Bronchial epithelial cell (primary cell): ENCODE measurements around the gene PTPRN2. TPM values are rescaled to one million over a fixed set of nuclear protein-coding genes. Genes with fewer than 3 reads are reported as not detected.
"Not testable (repeated sequence)": the region's sequence is repeated elsewhere in the genome, so short reads cannot be mapped to it uniquely, and the experiment has no call there.

ENCODE experiments used
- DNase-seq: peaks from one replicate; pipeline ENCODE4 v3.0.0-alpha.2; 2010; ENCODE audit warnings: low read depth
- FAIRE-seq: peaks from 2 replicates; lab custom pipeline; 2011; peaks lifted over from hg19 to GRCh38; lab: Jason Lieb, UNC
- H3K27me3 ChIP-seq: 2 replicates; pipeline ENCODE4 v1.5.1; 2011; ENCODE audit warnings: low read length; ENCODE audit not compliant: control insufficient read depth, insufficient read depth
- H3K36me3 ChIP-seq: 2 replicates; pipeline ENCODE4 v1.5.1; 2011; ENCODE audit warnings: low read length; ENCODE audit not compliant: control insufficient read depth, insufficient read depth
- H3K4me3 ChIP-seq: 2 replicates; pipeline ENCODE4 v1.5.1; 2011; ENCODE audit warnings: mild to moderate bottlenecking, low read depth, low read length, control low read depth
- total RNA-seq: library from RNA; depleted of rRNA; stranded (reverse); fragments of >200 nt; gene quantifications from 2 replicates; pipeline ENCODE4 v1.2.1, GENCODE V29; 2014
- TF ChIP-seq, protein P1 (sequence below): IDR thresholded peaks from 2 replicates; pipeline ENCODE4 v1.5.1; 2011; ENCODE audit warnings: mild to moderate bottlenecking, moderate library complexity, low read length, control low read depth, inconsistent platforms; ENCODE audit not compliant: insufficient read depth, severe bottlenecking

Gene PTPRN2
- total RNA-seq, 1 donor from 2014 or later = 1.1 TPM

DNA sequence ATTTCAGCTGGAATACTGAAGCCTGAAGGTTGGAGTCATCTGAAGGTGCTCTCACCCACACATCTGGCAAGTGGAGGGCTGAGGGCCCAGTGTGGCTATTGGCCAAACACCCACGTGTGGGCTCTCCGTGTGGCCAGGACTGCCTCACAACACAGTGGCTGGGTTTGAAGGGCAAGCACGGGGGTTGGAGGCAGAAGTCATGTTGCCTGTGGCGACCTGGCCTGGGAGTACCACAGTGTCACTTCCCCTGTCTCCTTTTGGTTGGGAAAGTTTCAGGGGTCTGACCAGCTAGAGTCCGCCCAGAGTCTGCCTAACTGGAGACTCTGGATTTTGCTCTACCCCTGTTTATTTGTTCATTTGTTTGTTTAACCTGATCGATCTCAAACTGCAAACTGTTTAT, 1081.4 kb downstream of the PTPRN2 start:
- Histone ChIP-seq H3K4me3 (no peak overlapping the region), H3K36me3 (no peaks in the 10 kb centered on the region), H3K27me3 (no peaks in the 10 kb centered on the region)
- TF ChIP-seq, protein P1, sequence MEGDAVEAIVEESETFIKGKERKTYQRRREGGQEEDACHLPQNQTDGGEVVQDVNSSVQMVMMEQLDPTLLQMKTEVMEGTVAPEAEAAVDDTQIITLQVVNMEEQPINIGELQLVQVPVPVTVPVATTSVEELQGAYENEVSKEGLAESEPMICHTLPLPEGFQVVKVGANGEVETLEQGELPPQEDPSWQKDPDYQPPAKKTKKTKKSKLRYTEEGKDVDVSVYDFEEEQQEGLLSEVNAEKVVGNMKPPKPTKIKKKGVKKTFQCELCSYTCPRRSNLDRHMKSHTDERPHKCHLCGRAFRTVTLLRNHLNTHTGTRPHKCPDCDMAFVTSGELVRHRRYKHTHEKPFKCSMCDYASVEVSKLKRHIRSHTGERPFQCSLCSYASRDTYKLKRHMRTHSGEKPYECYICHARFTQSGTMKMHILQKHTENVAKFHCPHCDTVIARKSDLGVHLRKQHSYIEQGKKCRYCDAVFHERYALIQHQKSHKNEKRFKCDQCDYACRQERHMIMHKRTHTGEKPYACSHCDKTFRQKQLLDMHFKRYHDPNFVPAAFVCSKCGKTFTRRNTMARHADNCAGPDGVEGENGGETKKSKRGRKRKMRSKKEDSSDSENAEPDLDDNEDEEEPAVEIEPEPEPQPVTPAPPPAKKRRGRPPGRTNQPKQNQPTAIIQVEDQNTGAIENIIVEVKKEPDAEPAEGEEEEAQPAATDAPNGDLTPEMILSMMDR = no peak
- no peak for DNase-seq
- FAIRE-seq = no peak

- TF ChIP-seq, protein P1 = no peak
- H3K36me3 ChIP-seq = no peaks in the 10 kb centered on the region
- no peak for FAIRE-seq
- no peak overlapping the region for H3K4me3 ChIP-seq
- DNase-seq = no peak
- H3K27me3 ChIP-seq = no peaks in the 10 kb centered on the region
Observed at GRCh38 chr7:157505646-157506045, 1082.0 kb downstream of the PTPRN2 start.

DNA sequence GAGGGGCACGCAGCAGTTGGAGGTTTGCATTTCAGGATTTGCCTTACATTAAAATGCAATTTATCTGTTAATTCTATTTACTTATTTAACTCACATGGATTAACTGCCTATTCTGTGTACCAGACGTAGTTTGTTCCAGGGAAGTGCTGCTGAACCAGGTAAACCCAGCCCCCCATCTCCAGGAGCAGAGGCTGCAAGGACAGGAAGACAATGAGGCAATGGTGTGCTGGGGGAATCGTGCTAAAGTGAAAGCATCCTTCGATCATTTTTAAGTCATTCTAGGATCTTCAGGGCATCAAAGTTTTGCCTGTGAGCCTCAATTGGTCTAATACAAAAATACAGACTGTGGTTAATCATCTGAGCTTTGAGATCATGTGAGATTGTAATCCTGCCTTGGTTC, 1084.4 kb downstream of the PTPRN2 start:
- TF ChIP-seq, protein P1 = no peak
- DNase-seq (no peak), FAIRE-seq (no peak)
- H3K27me3 ChIP-seq = no peaks in the 10 kb centered on the region
- H3K36me3 ChIP-seq = no peaks in the 10 kb centered on the region
- H3K4me3 ChIP-seq = no peak overlapping the region

- DNase-seq = no peak
- TF ChIP-seq, protein P1 = no peak
- Histone ChIP-seq H3K4me3 (no peak overlapping the region), H3K36me3 (no peaks in the 10 kb centered on the region), H3K27me3 (no peaks in the 10 kb centered on the region)
- no peak for FAIRE-seq
Observed at GRCh38 chr7:157502701-157503111, 1084.9 kb downstream of the PTPRN2 start.

GRCh38 chr7:157501581-157501980, 1086.0 kb downstream of the PTPRN2 start:
- TF ChIP-seq, protein P1 = no peak
- H3K27me3 ChIP-seq = no peaks in the 10 kb centered on the region

DNA sequence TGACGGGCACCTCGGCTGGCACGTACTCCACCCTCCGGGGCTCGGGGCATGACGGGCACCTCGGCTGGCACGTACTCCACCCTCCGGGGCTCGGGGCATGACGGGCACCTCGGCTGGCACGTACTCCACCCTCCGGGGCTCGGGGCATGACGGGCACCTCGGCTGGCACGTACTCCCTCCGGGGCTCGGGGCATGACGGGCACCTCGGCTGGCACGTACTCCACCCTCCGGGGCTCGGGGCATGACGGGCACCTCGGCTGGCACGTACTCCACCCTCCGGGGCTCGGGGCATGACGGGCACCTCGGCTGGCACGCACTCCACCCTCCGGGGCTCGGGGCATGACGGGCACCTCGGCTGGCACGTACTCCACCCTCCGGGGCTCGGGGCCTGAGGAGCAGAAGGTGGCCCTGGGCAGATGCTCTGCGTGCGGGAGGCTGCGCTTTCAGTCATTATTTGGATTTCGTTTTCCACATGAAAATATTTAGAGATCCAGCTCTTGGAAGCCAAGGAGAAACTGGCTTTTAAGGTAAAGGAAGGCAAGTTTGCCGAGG, 1086.6 kb downstream of the PTPRN2 start:
- not testable (repeated sequence) for FAIRE-seq, H3K36me3 ChIP-seq, DNase-seq, H3K27me3 ChIP-seq, H3K4me3 ChIP-seq

More at GRCh38 chr7:157501581-157501980, 1086.0 kb downstream of the PTPRN2 start:
- H3K4me3 ChIP-seq = no peak overlapping the region
- FAIRE-seq (no peak), DNase-seq (no peak)
- H3K36me3 ChIP-seq = no peaks in the 10 kb centered on the region
